A549 (cell line): ENCODE measurements around the gene CEMIP2.

Source experiments
- EHMT2 ChIP-seq: fragments of 200-600 bp; sonication (generic); IDR thresholded peaks from 2 replicates; pipeline ENCODE4 v1.6.1; 2016; ENCODE audit warnings: antibody characterized with exemption, low read depth, mild to moderate bottlenecking, moderate library complexity
- FOSB ChIP-seq: fragments of 250-450 bp; sonication (Bioruptor Pico); IDR thresholded peaks from 2 replicates; pipeline ENCODE4 v1.5.0; 2020; ENCODE audit warnings: mild to moderate bottlenecking, moderate library complexity
- FOSL2 ChIP-seq, 2 experiments: fragments of 450-650 bp in 1 of 2; fragments of >200 bp in 1 of 2; sonication (Bioruptor Twin) in 1 of 2; formaldehyde crosslinking; IDR thresholded peaks; 2 replicates each; pipeline versions ENCODE4 v1.5.0 to v1.6.1; 2016 to 2020; ENCODE audit warnings: mild to moderate bottlenecking in 1 of 2, moderate library complexity in 1 of 2
- HOXB13 ChIP-seq: fragments of 250-450 bp; sonication (Bioruptor Pico); IDR thresholded peaks from 2 replicates; pipeline ENCODE4 v1.5.0; 2020; ENCODE audit warnings: low read depth, mild to moderate bottlenecking, moderate library complexity
- MAZ ChIP-seq: fragments of 150-350 bp; IDR thresholded peaks from 2 replicates; pipeline ENCODE4 v1.6.1; 2014; ENCODE audit warnings: antibody characterized with exemption, low read depth, low read length, borderline replicate concordance
- POLR2A ChIP-seq: IDR thresholded peaks from 2 replicates; pipeline ENCODE4 v1.6.1; 2012; ENCODE audit warnings: mild to moderate bottlenecking, low read length
- RCOR1 ChIP-seq: fragments of 150-350 bp; IDR thresholded peaks from 2 replicates; pipeline ENCODE4 v1.6.1; 2014; ENCODE audit warnings: antibody characterized with exemption, low read length, low read depth
- ZC3H11A ChIP-seq: fragments of 450-650 bp; IDR thresholded peaks from 2 replicates; pipeline ENCODE4 v1.6.1; 2014; ENCODE audit warnings: antibody characterized with exemption, mild to moderate bottlenecking
- ZFP36 ChIP-seq: fragments of 450-650 bp; IDR thresholded peaks from 2 replicates; pipeline ENCODE4 v1.6.1; 2014; ENCODE audit warnings: borderline replicate concordance; ENCODE audit not compliant: partially characterized antibody
- TF ChIP-seq, protein P1 (sequence below): fragments of >200 bp; sonication (Bioruptor Twin); formaldehyde crosslinking; IDR thresholded peaks from 3 replicates; pipeline ENCODE4 v1.5.1; 2016
- TF ChIP-seq, protein P2 (sequence below): fragments of 450-650 bp; IDR thresholded peaks from 2 replicates; pipeline ENCODE4 v1.6.1; 2014; ENCODE audit warnings: antibody characterized with exemption

DNA sequence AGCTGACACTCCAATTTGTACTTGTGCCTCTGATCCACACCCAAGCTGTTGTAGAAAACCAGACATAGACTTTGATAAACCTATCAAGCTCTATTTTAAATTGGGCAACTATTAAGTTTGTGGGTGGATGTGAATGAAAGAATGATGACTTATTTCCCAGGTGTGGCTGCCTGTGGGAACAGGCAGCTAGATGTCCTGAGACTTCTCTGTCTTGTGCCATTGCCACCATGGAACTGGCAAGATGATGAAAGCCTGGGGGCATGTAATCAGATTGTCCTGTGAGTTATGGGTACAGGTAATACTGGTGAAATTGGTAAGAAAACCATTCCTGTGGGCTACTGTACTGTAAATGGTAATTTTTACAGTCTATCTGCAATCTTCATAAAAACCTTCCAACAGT, 57.5 kb downstream of the CEMIP2 start:
- TF ChIP-seq, protein P1, sequence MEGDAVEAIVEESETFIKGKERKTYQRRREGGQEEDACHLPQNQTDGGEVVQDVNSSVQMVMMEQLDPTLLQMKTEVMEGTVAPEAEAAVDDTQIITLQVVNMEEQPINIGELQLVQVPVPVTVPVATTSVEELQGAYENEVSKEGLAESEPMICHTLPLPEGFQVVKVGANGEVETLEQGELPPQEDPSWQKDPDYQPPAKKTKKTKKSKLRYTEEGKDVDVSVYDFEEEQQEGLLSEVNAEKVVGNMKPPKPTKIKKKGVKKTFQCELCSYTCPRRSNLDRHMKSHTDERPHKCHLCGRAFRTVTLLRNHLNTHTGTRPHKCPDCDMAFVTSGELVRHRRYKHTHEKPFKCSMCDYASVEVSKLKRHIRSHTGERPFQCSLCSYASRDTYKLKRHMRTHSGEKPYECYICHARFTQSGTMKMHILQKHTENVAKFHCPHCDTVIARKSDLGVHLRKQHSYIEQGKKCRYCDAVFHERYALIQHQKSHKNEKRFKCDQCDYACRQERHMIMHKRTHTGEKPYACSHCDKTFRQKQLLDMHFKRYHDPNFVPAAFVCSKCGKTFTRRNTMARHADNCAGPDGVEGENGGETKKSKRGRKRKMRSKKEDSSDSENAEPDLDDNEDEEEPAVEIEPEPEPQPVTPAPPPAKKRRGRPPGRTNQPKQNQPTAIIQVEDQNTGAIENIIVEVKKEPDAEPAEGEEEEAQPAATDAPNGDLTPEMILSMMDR: no peak
- TF ChIP-seq FOSL2 (IDR thresholded peaks at IDR 0.05) (no peak), FOSL2 (CRISPR knock-in tag; IDR thresholded peaks at IDR 0.05) (no peak), EHMT2 (no peak), POLR2A (no peak), MAZ (no peak), RCOR1 (no peak), FOSB (CRISPR knock-in tag) (no peak), ZC3H11A (no peak), ZFP36 (no peak), HOXB13 (no peak)
- TF ChIP-seq, protein P2, sequence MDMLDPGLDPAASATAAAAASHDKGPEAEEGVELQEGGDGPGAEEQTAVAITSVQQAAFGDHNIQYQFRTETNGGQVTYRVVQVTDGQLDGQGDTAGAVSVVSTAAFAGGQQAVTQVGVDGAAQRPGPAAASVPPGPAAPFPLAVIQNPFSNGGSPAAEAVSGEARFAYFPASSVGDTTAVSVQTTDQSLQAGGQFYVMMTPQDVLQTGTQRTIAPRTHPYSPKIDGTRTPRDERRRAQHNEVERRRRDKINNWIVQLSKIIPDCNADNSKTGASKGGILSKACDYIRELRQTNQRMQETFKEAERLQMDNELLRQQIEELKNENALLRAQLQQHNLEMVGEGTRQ: no peak
